ENCODE measurements around the gene ZNF436.
A peak's percentile ranks its signal among the peaks of the same experiment; 100 is the strongest.

Gene ZNF436

DNA sequence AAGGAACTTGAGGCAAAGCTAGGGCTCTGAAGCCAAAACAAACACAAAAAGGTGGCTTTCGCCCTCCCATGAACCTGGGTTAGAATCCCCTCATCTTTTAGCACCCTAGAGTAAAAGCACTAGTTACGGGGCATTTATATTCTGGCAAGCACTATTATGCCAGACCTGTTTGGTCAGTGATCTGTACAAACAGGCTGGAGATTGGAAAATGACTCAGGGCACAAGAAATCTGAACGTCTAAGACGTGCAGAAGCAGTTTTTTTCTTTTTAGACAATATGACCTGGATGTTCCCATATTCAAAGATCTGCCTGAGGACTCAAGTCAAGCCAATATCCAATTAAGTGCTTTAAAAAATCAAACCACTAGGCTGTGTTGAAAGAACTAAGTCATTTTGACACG lies 3.0 kb downstream of the ZNF436 start:
- DNase-seq (ENCODE audit: low read depth in 3 of 3) = no peak

- no peak for DNase-seq (ENCODE audit: low read depth in 3 of 3)
Observed at GRCh38 chr1:23366146-23366545, 3.5 kb downstream of the ZNF436 start.

DNA sequence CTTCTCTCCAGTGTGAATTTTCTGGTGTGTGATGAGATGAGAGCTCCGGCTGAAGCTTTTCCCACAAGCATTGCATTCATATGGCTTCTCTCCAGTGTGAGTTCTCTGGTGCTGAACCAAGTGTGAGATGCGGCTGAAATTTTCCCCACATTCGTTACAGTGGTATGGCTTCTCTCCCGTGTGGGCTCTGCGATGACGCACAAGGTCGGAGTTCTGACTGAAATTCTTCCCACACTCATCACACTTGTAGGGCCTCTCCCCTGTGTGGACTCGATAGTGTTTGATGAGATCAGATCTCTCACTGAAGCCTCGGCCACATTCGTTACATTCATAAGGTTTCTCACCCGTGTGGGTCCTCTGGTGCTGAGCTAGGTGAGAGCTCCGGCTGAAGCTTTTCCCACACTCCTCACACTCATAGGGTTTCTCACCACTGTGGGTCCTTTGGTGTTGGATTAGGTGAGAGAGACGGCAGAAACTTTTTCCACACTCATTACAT lies 7.4 kb downstream of the ZNF436 start:
- no peak for DNase-seq (ENCODE audit: low read depth in 3 of 3)

- DNase-seq (ENCODE audit: low read depth in 3 of 3) = no peak
Observed at GRCh38 chr1:23358310-23358875, 11.2 kb downstream of the ZNF436 start.

DNA sequence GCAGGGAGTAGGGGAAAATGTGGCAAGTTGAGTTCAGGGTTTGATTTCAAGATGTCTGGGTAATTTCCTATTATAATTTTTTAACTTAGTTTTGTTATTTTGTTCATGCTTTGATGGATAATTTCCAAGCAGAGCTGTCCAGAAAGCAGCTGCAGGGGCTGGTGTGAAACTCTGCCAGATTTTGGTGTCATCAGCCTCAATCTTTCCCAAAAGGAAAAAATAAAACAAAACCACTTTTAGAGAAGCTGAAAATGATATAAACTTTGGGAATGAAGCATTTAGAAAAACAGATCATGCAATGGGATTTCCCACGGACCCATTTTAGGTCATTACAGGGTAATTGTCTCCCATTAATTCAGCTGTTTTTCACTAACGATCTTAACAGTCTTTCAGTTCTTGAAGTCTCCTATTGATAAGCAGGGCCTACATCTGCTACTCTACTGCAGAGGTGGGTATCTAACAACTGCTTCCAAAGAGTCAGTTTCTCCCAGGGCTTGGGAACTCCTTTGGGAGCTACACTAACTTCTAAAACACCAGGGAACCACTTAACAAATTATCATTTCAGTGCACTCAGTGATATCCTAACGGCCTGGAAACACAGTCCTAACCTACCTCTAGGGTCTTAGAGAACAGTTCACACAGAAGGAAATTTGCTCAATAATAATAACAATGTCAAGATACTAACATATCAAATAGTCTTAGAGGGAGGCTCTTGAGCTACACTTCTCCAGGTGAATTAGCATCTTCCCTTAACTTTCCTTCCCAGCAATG lies 12.3 kb downstream of the ZNF436 start:
- no peak for DNase-seq (ENCODE audit: low read depth in 3 of 3)

GRCh38 chr1:23356471-23357137 lies 13.0 kb downstream of the ZNF436 start:
- no peak for DNase-seq (ENCODE audit: low read depth in 3 of 3)

GRCh38 chr1:23354245-23354644 lies 15.4 kb downstream of the ZNF436 start:
- DNase-seq (ENCODE audit: low read depth in 3 of 3) = no peak

DNA sequence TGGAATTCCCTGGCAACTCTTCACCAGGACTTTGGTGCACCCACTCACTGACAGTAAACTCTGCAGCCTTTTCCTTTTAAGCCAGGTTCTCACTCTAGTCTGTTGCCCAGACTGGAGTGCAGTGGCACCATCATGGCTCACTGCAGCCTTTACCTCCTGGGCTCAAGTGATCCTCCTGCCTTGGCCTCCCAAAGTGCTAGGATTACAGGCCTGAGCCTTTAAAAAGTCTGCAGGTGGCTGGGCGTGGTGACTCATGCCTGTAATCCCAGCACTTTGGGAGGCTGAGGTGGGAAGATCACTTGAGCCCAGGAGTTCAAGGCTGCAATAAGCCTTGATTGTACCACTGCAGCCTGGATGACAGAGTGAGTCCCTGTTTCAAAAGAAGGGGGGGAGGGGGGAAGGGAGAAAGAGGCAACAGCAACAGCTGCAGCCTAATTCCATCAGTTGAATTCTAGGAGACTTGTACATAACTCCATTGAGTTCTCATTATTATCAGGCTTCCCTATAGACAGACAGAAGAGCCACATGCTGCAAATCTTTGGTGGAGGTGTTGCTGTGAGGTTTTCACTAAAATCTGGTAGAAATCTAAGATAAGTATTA lies 17.4 kb downstream of the ZNF436 start:
- no peak for DNase-seq (ENCODE audit: low read depth in 3 of 3)

DNA sequence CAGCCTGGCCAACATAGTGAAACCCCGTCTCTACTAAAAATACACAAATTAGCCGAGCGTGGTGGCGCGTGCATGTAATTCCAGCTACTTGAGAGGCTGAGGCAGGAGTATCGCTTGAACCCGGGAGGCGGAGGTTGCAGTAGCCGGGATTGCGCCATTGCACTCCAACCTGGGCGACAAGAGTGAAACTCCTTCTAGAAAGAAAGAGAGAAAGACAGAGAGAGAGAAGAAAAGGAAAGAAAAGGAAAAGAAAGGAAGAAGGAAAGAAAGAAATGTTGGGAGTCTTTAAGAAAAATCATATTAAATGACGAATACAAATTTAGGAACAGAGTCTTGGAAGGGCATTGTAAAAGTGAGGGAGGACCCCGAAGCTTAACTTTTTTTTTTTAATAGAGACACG lies 23.7 kb downstream of the ZNF436 start:
- no peak for DNase-seq (ENCODE audit: low read depth in 3 of 3)

- DNase-seq (ENCODE audit: low read depth in 3 of 3) = no peak
Observed at GRCh38 chr1:23344987-23345472, 24.6 kb downstream of the ZNF436 start.

DNA sequence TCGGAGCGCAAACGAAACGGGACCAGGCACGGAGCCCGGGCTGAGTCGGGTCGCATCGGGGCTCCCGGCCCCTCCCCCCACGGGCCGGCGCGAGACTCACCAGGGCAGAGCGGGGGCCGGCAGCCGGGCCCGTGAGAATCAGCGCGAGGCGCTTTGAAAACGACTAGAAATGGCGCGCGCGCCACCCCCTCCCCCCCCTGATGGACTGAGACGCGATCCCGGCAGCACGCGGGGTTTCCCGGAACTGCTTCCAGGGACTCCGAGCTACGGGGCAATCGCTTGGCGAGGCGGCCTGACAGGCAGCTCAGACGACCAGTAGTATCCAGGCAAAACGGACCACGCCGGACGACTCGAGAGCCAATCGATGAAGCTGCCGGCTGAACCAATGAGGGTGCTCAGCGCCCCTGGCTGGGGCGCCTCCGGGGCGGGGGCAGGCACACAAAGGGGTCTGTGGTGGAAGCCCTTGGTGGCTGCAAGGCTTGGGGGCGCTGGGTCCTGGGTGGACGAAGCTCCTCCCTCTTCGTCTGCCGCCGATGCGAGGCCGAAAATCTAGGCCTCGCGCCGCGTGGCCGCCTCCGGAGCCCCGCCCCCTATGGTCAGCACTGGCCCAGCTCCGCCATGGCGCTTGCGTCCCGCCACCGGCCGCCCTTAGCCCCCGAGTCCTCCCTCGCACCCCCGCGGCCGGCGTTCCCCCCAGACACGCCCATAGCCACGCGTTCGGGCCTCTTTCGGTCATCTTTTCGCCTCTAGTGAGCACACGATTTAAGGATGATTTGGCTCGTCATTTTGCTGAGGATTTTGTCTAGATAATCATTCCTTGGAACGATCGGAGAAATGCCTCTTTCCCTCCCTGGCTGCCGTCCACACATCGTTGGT lies 25.3 kb downstream of the ZNF436 start, which contains the start of gene HNRNPR:
HNRNPR (minus strand) TSS at position 174 of the 876 bp plus-strand sequence. CDS start 3,276 bp downstream, outside the sequence.
- peak; percentile 96 to 98 (median 97) for DNase-seq (ENCODE audit: low read depth in 3 of 3)

GRCh38 chr1:23343221-23344110 lies 26.2 kb downstream of the ZNF436 start:
- peak; percentile 41 to 58 (median 41) for DNase-seq (ENCODE audit: low read depth in 3 of 3)

DNA sequence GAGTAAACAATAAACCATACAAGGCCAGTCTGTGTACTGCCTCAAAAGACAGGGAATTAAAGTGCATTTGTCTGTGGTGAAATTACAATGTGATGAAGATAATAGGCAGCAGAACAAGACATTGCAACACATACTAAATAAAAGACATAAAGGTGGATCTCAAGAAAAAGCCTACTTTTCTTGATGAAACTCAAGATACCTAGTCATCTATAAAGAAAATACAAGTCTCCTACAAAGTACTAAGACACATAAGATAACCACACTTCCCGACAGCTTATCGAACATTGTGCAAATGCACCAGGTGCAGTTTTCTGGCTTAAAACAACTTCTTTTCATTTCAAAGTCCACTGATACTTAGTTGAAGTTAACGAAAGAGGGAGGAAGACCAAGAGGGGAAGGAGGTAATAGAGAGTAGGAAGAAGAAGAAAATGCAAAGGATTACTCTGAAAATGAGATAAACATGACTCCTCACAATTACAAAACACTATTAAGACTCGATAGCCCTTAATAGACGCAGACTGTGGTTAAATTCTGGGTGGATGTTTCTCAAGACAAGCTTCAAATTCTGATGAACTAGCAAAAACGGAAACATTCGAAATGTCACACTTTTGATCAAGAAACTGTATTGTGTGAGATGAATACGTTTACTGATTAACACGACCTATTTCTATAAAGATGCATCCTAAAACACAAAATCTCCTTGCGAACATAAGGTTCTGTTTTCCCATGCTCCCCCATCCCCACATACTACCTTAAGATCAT lies 27.5 kb downstream of the ZNF436 start:
- DNase-seq (ENCODE audit: low read depth in 3 of 3) = no peak

DNA sequence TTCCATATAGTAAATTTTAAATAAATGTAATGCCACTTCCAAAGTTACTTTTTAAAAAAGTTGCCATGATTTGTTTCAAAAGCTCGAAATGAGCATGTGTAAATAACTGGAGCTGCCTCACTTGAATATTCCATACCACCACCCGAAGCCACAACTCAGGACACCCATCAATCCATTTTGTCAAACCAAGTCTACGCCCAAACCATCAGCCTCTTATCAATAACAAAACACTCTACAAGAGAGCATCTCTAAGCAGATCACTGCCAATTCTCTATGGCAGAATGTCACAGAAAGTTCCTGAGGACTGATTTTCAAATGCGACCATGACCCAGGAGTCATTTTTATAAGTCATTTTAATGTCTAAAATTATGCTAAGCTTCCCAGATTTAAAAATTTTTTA lies 30.0 kb downstream of the ZNF436 start:
- DNase-seq (ENCODE audit: low read depth in 3 of 3) = no peak

- no peak for DNase-seq (ENCODE audit: low read depth in 3 of 3)
Observed at GRCh38 chr1:23337869-23338268, 31.8 kb downstream of the ZNF436 start.

DNA sequence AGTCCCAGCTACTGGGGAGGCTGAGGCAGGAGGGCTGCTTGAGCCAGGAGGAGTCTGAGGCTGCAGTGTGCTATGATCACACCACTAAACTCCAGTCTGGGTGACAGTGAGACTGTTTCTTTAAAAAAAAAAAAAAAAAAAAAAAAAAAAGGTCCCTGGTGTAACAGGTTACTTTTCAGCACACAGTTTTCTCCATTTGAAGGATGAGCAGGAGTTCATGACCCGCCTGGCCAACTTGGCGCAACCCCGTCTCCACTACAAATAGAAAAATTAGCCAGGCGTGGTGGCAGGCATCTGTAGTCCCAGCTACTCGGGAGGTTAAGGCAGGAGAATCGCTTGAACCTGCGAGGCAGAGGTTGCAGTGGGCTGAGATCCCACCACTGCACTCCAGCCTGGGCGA lies 37.9 kb downstream of the ZNF436 start:
- no peak for DNase-seq (ENCODE audit: low read depth in 3 of 3)

DNA sequence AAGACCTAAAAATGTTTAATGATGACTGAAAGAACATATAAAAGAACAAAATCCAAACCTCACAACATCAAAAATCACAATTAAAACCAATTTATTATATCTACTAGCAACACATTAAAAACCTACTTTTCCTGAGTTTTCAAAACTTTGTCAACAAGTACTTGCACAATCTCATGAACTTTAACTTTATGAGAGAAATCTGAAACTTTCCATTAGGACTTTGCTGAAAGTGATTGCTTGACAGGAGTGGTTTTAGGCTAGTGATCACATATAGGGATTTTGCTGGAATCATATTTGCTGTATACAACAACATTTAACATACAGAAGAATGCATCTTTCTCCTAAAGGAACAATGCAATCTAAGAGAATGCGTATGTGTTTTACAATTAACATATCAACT lies 38.8 kb downstream of the ZNF436 start:
- DNase-seq (ENCODE audit: low read depth in 3 of 3) = no peak

GRCh38 chr1:23325393-23325792 lies 44.2 kb downstream of the ZNF436 start:
- no peak for DNase-seq (ENCODE audit: low read depth in 3 of 3)

GRCh38 chr1:23322770-23323169 lies 46.9 kb downstream of the ZNF436 start:
- no peak for DNase-seq (ENCODE audit: low read depth in 3 of 3)

Measured in stimulated activated CD4-positive, alpha-beta T cell treated with anti-CD3 and anti-CD28 coated beads, TNF-alpha, amount 100 ng/mL, for 4 hours (primary cell).